MM.1S (cell line): ENCODE results near the gene ADM5.

Source experiments
- DNase-seq: peaks from one replicate; pipeline ENCODE4 v3.0.0-alpha.2; 2015
- H2AFZ ChIP-seq: fragments of 300-600 bp; sonication (generic); 2 replicates; pipeline ENCODE4 v1.6.0; 2016; ENCODE audit warnings: antibody characterized with exemption, low read length
- H3F3A ChIP-seq: fragments of 300-600 bp; sonication (generic); 2 replicates; pipeline ENCODE4 v1.6.1; 2016; ENCODE audit warnings: mild to moderate bottlenecking, antibody characterized with exemption, low read length, moderate library complexity, mixed read lengths; ENCODE audit not compliant: insufficient read depth
- H3K27ac ChIP-seq: fragments of 300-600 bp; sonication (generic); 2 replicates; pipeline ENCODE4 v1.5.1; 2016; ENCODE audit warnings: mild to moderate bottlenecking, low read length
- H3K27me3 ChIP-seq: fragments of 300-600 bp; sonication (generic); replicated peaks from 2 replicates; pipeline ENCODE4 v1.6.0; 2016; ENCODE audit warnings: low read length; ENCODE audit not compliant: insufficient read depth
- H3K36me3 ChIP-seq: fragments of 300-600 bp; sonication (generic); replicated peaks from 2 replicates; pipeline ENCODE4 v1.6.1; 2016; ENCODE audit warnings: mild to moderate bottlenecking, low read length, mixed read lengths; ENCODE audit not compliant: insufficient read depth
- H3K4me1 ChIP-seq: fragments of 300-600 bp; sonication (generic); 2 replicates; pipeline ENCODE4 v1.6.1; 2016; ENCODE audit warnings: low read length, mixed read lengths
- H3K4me2 ChIP-seq: fragments of 300-600 bp; sonication (generic); 2 replicates; pipeline ENCODE4 v1.6.0; 2016; ENCODE audit warnings: low read depth, low read length
- H3K4me3 ChIP-seq: fragments of 300-600 bp; sonication (generic); 2 replicates; pipeline ENCODE4 v1.5.1; 2016; ENCODE audit warnings: low read length, mixed read lengths
- H3K79me2 ChIP-seq: fragments of 300-600 bp; sonication (generic); 2 replicates; pipeline ENCODE4 v1.6.1; 2016; ENCODE audit warnings: mixed run types, low read length, mixed read lengths
- H3K9ac ChIP-seq: fragments of 300-600 bp; sonication (generic); 2 replicates; pipeline ENCODE4 v1.6.1; 2016; ENCODE audit warnings: low read length, mixed read lengths
- H3K9me2 ChIP-seq: fragments of 300-600 bp; sonication (generic); replicated peaks from 2 replicates; pipeline ENCODE4 v1.6.1; 2016; ENCODE audit warnings: mild to moderate bottlenecking, low read length, mixed read lengths; ENCODE audit not compliant: insufficient read depth
- H3K9me3 ChIP-seq: fragments of 300-600 bp; sonication (generic); replicated peaks from 2 replicates; pipeline ENCODE4 v1.6.1; 2016; ENCODE audit warnings: mild to moderate bottlenecking, low read length, mixed read lengths; ENCODE audit not compliant: insufficient read depth
- H4K20me1 ChIP-seq: fragments of 300-600 bp; sonication (generic); 2 replicates; pipeline ENCODE4 v1.6.1; 2016; ENCODE audit warnings: mild to moderate bottlenecking, low read length, moderate library complexity, mixed read lengths; ENCODE audit not compliant: insufficient read depth
- EZH2 ChIP-seq: fragments of 300-600 bp; sonication (generic); optimal IDR thresholded peaks from 2 replicates; pipeline ENCODE3; 2017; ENCODE audit warnings: low read depth, mild to moderate bottlenecking, antibody characterized with exemption, low read length, mixed read lengths
- EZH2phosphoT487 ChIP-seq: fragments of 300-600 bp; sonication (generic); IDR thresholded peaks from 2 replicates; pipeline ENCODE4 v1.6.1; 2018; ENCODE audit warnings: antibody characterized with exemption, low read length
- TF ChIP-seq, protein P1 (sequence below): fragments of 300-600 bp; sonication (generic); IDR thresholded peaks from 2 replicates; pipeline ENCODE4 v1.5.1; 2016; ENCODE audit warnings: antibody characterized with exemption, low read length, mixed read lengths

ADM5 gene

DNA sequence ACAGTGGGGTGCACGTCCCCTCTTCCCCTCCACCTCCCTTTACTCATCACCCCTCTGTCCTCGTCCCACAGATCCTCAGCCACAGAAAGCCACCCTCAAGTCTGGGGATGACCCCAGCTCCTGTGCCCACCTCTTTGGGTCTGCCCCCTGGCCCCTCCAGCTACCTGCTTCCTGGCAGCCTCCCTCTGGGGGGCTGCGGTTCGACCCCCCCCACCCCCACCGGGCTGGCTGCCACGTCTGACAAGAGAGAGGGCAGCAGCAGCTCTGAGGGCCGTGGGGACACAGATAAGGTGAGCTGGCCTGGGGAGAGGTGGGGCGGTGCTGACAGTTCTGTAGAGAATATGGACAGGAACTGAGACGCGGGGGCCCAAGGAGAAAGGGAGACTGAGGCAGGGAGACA lies 34.8 kb upstream of the ADM5 start:
- H2AFZ ChIP-seq = no peak overlapping the region
- H3K9me2 ChIP-seq = no peaks in the 10 kb centered on the region
- H3K36me3 ChIP-seq = no peaks in the 10 kb centered on the region; the same call in 1 of the 2 replicates
- H4K20me1 ChIP-seq = no peaks in the 10 kb centered on the region
- H3K4me1 ChIP-seq = no peaks in the 10 kb centered on the region
- H3K79me2 ChIP-seq = peaks cover 14% of the 10 kb centered on the region
- no peak overlapping the region for H3K4me2 ChIP-seq
- H3K27me3 ChIP-seq = no peaks in the 10 kb centered on the region
- no peak overlapping the region for H3K9ac ChIP-seq
- H3K27ac ChIP-seq = no peak overlapping the region
- H3K4me3 ChIP-seq = no peak overlapping the region
- TF ChIP-seq EZH2phosphoT487 = no peak
- TF ChIP-seq EZH2 = no peak
- TF ChIP-seq, protein P1, sequence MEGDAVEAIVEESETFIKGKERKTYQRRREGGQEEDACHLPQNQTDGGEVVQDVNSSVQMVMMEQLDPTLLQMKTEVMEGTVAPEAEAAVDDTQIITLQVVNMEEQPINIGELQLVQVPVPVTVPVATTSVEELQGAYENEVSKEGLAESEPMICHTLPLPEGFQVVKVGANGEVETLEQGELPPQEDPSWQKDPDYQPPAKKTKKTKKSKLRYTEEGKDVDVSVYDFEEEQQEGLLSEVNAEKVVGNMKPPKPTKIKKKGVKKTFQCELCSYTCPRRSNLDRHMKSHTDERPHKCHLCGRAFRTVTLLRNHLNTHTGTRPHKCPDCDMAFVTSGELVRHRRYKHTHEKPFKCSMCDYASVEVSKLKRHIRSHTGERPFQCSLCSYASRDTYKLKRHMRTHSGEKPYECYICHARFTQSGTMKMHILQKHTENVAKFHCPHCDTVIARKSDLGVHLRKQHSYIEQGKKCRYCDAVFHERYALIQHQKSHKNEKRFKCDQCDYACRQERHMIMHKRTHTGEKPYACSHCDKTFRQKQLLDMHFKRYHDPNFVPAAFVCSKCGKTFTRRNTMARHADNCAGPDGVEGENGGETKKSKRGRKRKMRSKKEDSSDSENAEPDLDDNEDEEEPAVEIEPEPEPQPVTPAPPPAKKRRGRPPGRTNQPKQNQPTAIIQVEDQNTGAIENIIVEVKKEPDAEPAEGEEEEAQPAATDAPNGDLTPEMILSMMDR = no peak
- no peaks in the 10 kb centered on the region for H3F3A ChIP-seq
- H3K9me3 ChIP-seq = no peaks in the 10 kb centered on the region
- no peak for DNase-seq

DNA sequence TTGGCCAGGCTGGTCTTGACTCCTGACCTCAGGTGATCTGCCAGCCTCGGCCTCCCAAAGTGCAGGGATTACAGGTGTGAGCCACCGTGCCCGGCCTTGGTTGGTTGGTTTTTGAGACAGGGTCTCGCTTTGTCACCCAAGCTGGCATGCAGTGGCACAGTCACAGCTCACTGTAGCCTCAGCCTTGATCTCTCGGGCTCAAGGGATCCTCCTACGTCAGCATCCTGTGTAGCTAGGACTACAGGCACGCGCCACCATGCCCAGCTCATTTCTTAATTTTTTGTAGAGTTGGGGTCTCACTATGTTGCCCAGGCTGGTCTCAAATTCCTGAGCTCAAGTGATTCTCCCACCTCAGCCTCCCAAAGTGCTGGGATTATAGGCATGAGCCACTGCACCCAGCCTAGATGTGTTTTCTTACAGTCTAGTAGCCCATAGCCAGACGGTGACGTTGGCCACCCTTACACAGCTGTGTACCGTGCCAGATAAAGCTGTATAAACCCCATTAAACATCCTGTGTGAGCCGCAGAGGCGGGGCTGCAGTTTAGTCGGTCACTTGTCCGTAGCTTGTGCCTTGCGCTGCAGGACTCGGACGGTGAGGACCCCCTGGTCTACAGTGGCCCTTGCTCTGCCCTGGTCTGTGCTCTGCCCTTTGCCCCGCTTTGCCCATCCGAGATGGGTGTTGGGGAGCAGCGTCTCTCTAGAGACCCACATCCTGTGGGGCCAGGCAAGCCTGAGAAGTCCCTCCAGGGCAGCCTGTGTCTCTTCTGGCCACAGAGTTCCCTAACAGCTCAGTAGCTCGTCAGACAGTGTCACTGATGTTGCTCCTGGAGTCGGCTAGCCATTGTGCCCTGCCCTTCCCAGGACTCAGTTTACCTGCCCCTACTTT lies 33.6 kb upstream of the ADM5 start:
- no peak overlapping the region for H2AFZ ChIP-seq
- TF ChIP-seq, protein P1 = no peak
- no peak for TF ChIP-seq EZH2
- no peak for TF ChIP-seq EZH2phosphoT487
- H4K20me1 ChIP-seq = no peaks in the 10 kb centered on the region
- H3K9ac ChIP-seq = no peak overlapping the region
- H3K4me3 ChIP-seq = no peak overlapping the region
- H3F3A ChIP-seq = no peaks in the 10 kb centered on the region
- H3K4me2 ChIP-seq = no peak overlapping the region
- DNase-seq = no peak
- H3K27me3 ChIP-seq = no peaks in the 10 kb centered on the region
- no peaks in the 10 kb centered on the region for H3K4me1 ChIP-seq
- no peak overlapping the region for H3K27ac ChIP-seq
- H3K9me2 ChIP-seq = no peaks in the 10 kb centered on the region
- H3K9me3 ChIP-seq = no peaks in the 10 kb centered on the region
- no peaks in the 10 kb centered on the region; the same call in 1 of the 2 replicates for H3K36me3 ChIP-seq
- 0 out of 2 replicates have a peak, but pooled peaks cover 3% of the 10 kb centered on the region for H3K79me2 ChIP-seq

DNA sequence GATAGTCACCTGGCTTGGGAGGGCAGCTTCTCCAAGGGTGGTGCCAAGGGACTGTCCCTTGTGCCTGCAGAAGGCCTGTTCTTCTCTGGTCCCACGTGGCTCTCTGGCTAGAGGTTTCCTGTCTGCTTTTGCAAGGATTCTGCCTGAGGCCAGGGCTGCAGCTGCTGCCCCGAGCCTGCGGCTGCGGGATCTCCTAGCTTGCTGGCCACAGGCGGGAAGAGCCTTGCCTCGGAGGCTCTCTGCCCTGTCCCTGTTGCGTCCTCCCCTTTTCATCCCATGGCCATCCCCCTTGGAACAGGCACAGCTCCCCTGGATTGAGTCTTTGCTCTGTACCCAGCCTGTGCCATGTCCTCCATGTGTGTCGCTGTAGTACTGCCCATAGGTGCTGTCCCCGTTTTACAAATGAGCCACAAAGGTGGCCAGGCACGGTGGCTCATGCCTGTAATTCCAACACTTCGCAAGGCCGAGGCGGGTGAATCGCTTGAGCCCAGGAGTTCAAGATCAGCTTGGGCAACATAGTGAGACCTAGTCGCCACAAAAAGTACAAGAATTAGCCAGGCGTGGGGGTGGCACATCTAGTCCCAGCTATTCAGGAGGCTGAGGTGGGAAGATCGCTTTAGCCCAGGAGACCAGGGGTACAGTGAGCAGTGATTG lies 32.8 kb upstream of the ADM5 start:
- H3K27ac ChIP-seq = no peak overlapping the region
- H3K9me2 ChIP-seq = no peaks in the 10 kb centered on the region
- no peaks in the 10 kb centered on the region for H3F3A ChIP-seq
- H3K4me3 ChIP-seq = no peak overlapping the region
- H3K9me3 ChIP-seq = no peaks in the 10 kb centered on the region
- H4K20me1 ChIP-seq = no peaks in the 10 kb centered on the region
- no peak overlapping the region for H2AFZ ChIP-seq
- H3K36me3 ChIP-seq = no peaks in the 10 kb centered on the region; the same call in 1 of the 2 replicates
- no peak overlapping the region for H3K4me2 ChIP-seq
- H3K9ac ChIP-seq = no peak overlapping the region
- no peak for TF ChIP-seq EZH2
- TF ChIP-seq, protein P1 = no peak
- TF ChIP-seq EZH2phosphoT487 = no peak
- H3K79me2 ChIP-seq = no peaks in the 10 kb centered on the region
- no peaks in the 10 kb centered on the region for H3K27me3 ChIP-seq
- DNase-seq = no peak
- H3K4me1 ChIP-seq = no peaks in the 10 kb centered on the region
